GM19438 (cell line): ENCODE results near the gene YEATS2.
A peak's percentile ranks its signal among the peaks of the same experiment; 100 is the strongest.
"Not testable (repeated sequence)": the region's sequence is repeated elsewhere in the genome, so short reads cannot be mapped to it uniquely, and the experiment has no call there.

Experiments used
- ATAC-seq: cut with Tn5 transposase; IDR thresholded peaks from one replicate; pipeline ENCODE4 v1.9.1; 2021; ENCODE audit warnings: low read depth; ENCODE audit not compliant: unreplicated experiment

The YEATS2 gene

GRCh38 chr3:183697610-183698317 is at the start of gene YEATS2:
YEATS2 (plus strand) TSS chr3:183697797; CDS start chr3:183715163, 17,366 bp downstream.
- ATAC-seq, result peak; percentile 72

GRCh38 chr3:183650554-183650953 is 47.0 kb upstream of the YEATS2 start:
- ATAC-seq, result no peak

- ATAC-seq, result no peak
Observed at GRCh38 chr3:183653209-183654064, 44.2 kb upstream of the YEATS2 start.

GRCh38 chr3:183654727-183655126 is 42.9 kb upstream of the YEATS2 start:
- no peak for ATAC-seq

- ATAC-seq, result no peak
Observed at GRCh38 chr3:183662099-183662498, 35.5 kb upstream of the YEATS2 start.

GRCh38 chr3:183664913-183665381 is 32.6 kb upstream of the YEATS2 start:
- no peak for ATAC-seq

GRCh38 chr3:183680061-183680460 is 17.5 kb upstream of the YEATS2 start:
- ATAC-seq, result no peak

- ATAC-seq, result no peak
Observed at GRCh38 chr3:183687705-183688104, 9.9 kb upstream of the YEATS2 start.

- no peak for ATAC-seq
Observed at GRCh38 chr3:183688874-183689273, 8.7 kb upstream of the YEATS2 start.

GRCh38 chr3:183689621-183690020 is 8.0 kb upstream of the YEATS2 start:
- ATAC-seq, result not testable (repeated sequence)

- no peak for ATAC-seq
Observed at GRCh38 chr3:183690402-183690995, 7.1 kb upstream of the YEATS2 start.

- no peak for ATAC-seq
Observed at GRCh38 chr3:183692436-183692835, 5.2 kb upstream of the YEATS2 start.

GRCh38 chr3:183695569-183696364 is 1.8 kb upstream of the YEATS2 start:
- ATAC-seq, result no peak

GRCh38 chr3:183697123-183697609 is 431 bp upstream of the YEATS2 start:
- no peak for ATAC-seq

- ATAC-seq, result peak; percentile 26
Observed at GRCh38 chr3:183698318-183698751, 738 bp downstream of the YEATS2 start.

- no peak for ATAC-seq
Observed at GRCh38 chr3:183698756-183699155, 1.2 kb downstream of the YEATS2 start.

- no peak for ATAC-seq
Observed at GRCh38 chr3:183699238-183699947, 1.8 kb downstream of the YEATS2 start.

GRCh38 chr3:183701744-183702143 is 4.1 kb downstream of the YEATS2 start:
- no peak for ATAC-seq

GRCh38 chr3:183703892-183704291 is 6.3 kb downstream of the YEATS2 start:
- not testable (repeated sequence) for ATAC-seq

- ATAC-seq, result no peak
Observed at GRCh38 chr3:183710231-183710630, 12.6 kb downstream of the YEATS2 start.
